Measurements from ENCODE around the gene PLXND1. TPM values are rescaled to one million over a fixed set of nuclear protein-coding genes. Genes with fewer than 3 reads are reported as not detected.
"Not testable (repeated sequence)": the region's sequence is repeated elsewhere in the genome, so short reads cannot be mapped to it uniquely, and the experiment has no call there.

The PLXND1 gene
- polyA plus RNA-seq, 10 donors, result 104 to 166 (median 120) TPM

DNA sequence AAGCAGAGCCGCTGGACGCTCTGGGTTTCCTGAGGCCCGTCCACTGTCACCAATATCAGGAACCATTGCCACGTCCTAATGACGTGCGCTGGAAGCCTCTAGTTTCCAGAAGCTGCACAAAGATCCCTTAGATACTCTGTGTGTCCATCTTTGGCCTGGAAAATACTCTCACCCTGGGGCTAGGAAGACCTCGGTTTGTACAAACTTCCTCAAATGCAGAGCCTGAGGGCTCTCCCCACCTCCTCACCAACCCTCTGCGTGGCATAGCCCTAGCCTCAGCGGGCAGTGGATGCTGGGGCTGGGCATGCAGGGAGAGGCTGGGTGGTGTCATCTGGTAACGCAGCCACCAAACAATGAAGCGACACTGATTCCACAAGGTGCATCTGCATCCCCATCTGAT, 74.8 kb downstream of the PLXND1 start:
- DNase-seq, result no peak

DNA sequence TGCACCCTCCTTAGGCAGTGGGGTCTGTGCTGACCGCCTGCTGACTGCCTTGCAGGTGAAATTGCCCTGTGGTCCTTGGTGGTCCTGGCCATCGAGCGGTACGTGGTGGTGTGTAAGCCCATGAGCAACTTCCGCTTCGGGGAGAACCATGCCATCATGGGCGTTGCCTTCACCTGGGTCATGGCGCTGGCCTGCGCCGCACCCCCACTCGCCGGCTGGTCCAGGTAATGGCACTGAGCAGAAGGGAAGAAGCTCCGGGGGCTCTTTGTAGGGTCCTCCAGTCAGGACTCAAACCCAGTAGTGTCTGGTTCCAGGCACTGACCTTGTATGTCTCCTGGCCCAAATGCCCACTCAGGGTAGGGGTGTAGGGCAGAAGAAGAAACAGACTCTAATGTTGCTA, 75.7 kb downstream of the PLXND1 start:
- DNase-seq, result no peak

GRCh38 chr3:129530251-129530791, 76.2 kb downstream of the PLXND1 start:
- DNase-seq, result peak in 2 of 3 donors; percentile 48 to 49

- no peak for DNase-seq
Observed at GRCh38 chr3:129529436-129530210, 76.9 kb downstream of the PLXND1 start.

DNA sequence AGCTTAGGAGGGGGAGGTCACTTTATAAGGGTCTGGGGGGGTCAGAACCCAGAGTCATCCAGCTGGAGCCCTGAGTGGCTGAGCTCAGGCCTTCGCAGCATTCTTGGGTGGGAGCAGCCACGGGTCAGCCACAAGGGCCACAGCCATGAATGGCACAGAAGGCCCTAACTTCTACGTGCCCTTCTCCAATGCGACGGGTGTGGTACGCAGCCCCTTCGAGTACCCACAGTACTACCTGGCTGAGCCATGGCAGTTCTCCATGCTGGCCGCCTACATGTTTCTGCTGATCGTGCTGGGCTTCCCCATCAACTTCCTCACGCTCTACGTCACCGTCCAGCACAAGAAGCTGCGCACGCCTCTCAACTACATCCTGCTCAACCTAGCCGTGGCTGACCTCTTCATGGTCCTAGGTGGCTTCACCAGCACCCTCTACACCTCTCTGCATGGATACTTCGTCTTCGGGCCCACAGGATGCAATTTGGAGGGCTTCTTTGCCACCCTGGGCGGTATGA, 77.8 kb downstream of the PLXND1 start, which contains the start of gene RHO:
TSS of gene RHO (plus strand) at position 51 of the 512 bp plus-strand sequence. CDS start at position 146, 95 bp downstream.
- no peak for DNase-seq

DNA sequence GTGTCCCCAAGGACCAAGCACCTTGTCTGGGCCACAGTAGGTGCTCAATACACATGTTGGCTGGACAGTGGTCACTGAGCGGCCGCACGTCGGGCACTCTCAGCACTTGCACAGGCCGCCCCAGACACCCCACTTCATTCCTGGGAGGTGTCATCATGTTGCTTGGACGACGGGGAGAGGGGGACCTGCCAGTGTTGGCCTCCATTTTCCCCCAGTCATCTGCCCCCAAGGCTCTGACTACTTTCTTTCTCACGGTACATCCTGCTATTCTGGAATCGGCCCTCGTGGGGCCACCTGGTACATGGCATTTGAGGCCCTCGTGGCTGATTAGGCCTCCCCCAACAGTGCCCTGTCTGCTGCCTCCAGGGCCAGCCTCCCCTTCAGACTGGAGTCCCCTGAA, 79.2 kb downstream of the PLXND1 start:
- DNase-seq, result no peak

DNA sequence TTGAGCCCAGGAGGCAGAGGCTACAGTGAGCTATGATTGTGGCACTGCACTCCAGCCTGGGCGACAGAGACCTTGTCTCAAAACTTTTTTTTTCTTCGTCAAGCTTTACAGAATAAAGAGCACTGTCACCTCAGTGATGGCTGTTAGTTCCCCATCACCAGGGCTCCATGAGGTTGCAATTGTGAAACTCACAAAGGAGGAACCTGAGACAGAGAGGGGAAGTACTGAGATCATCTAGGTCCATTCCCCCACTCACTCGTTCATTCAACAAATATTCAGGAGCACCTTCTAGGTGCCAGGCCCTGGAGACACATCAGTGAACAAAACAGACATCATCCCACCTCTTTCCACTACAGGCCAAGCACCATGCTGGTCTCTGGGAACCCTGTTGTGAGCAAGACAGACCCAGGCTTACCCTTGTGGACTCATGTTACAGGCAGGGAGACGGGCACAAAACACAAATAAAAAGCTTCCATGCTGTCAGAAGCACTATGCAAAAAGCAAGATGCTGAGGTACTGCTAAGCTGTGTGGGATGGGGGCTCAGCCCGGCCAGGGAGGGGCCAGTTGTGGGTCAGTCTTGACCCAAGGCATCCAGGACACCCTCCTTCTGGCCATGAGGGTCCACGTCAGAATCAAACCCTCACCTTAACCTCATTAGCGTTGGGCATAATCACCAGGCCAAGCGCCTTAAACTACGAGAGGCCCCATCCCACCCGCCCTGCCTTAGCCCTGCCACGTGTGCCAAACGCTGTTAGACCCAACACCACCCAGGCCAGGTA, 80.2 kb downstream of the PLXND1 start:
- DNase-seq, result no peak

GRCh38 chr3:129525341-129525968, 81.0 kb downstream of the PLXND1 start:
- no peak for DNase-seq

- no peak for DNase-seq
Observed at GRCh38 chr3:129524081-129524480, 82.4 kb downstream of the PLXND1 start.

- DNase-seq, result no peak
Observed at GRCh38 chr3:129522953-129523352, 83.5 kb downstream of the PLXND1 start.

DNA sequence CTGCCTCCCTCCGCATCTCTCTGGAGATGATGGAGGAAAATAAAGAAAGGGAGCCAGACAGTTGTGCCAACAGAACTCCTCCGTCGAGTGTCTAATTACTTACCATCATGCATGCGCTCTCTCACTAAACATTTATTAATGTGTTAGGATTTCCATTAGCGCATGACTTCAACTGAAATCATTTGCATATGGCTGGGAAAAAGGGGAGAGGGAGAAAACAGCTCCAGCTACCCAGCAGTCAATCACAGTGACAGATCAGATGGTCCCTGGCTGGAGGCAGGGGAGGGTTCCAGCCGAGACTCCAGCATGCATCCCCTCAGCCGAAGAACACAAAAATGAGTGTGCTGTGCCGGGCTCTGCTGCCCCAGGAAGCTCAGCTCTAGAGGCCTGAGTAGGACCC, 84.9 kb downstream of the PLXND1 start:
- no peak for DNase-seq

DNA sequence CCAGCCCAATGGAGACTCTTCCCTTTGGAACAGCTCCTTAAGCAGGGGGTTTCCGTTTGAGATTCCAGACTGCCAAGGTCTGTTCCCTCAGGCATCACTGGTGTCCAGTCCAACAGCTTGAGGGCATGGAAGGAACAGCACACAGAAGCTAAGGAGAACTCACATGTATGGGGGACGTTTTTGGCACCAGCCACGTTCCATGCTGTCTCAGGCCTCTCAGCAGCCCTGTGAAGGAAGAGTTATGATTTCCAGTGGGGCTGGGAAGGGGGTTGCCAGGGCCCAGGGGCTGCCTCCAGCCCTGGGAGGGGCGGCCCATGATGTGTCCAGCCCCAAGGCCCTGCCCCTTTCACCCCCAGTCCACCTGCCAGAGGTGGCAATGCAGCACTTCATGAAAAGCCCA, 85.5 kb downstream of the PLXND1 start:
- DNase-seq, result no peak

DNA sequence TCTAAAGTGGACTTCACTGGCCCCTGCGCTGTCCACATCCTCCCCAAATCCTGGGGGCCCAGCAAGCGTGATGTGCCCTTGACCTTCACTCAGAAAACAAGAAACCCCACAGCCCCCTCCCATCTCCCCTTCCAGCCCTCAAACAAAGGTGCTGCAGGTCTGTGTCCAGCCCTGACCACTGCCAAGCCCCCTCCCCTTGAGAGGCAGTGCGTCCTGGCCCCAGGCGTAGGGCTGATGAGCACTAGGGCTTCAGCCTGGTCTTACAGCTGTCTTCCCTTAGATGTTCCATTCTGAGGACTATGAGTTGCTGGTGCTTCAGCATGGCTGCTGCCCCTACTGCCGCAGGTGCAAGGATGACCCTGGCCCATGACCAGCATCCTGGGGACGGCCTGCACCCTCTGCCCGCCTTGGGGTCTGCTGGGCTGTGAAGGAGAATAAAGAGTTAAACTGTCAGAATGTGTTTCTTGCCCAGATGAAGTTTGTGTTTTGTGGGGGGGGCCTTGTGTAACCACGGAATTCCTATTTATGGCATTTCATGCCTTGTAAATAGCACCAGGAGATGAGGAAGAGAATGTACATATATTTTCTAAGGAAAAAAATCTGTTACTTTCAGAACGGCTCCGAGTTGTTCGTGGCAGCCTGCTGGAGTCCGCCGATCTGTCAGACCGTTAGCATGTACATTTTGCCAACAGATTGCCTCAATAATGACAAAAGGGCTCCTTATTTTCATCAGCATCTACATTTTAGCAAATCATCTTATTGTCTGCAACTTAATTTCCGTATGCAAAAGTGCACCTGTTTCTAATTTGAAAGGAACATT, 86.4 kb downstream of the PLXND1 start:
- no peak for DNase-seq

GRCh38 chr3:129519449-129519848, 87.0 kb downstream of the PLXND1 start:
- no peak for DNase-seq

- no peak for DNase-seq
Observed at GRCh38 chr3:129518581-129518980, 87.9 kb downstream of the PLXND1 start.

GRCh38 chr3:129518038-129518561, 88.4 kb downstream of the PLXND1 start:
- DNase-seq, result no peak

GRCh38 chr3:129517516-129517915, 89.0 kb downstream of the PLXND1 start:
- no peak for DNase-seq

DNA sequence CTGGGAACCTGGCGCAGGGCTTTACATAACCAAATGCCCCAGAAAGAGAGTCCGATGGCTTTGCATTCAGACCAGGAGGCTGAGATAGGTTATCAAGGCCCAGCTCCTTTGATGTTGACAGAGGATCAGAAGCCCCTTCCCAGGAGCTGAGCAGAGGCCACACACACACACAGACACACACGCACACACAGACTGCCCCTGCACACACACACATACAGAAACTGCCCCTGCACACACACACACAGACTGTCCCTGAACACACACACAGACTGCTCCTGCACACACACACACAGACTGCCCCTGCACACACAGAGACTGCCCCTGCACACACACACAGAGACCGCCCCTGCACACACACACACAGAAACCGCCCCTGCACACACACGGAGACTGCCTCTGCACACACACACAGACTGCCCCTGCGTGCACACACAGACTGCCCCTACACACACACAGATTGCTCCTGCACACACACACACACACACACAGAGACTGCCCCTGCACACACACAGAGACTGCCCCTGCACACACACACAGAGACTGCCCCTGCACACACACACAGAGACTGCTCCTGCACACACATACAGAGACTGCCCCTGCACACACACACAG, 90.5 kb downstream of the PLXND1 start:
- DNase-seq, result not testable (repeated sequence)

- not testable (repeated sequence) for DNase-seq
Observed at GRCh38 chr3:129515108-129515820, 91.2 kb downstream of the PLXND1 start.

GRCh38 chr3:129514563-129514962, 91.9 kb downstream of the PLXND1 start:
- DNase-seq, result no peak

Measured in muscle of back (tissue), 11 donors.